PC-3 (cell line): ENCODE data around the gene KCNIP4. TPM values are rescaled to one million over a fixed set of nuclear protein-coding genes. Genes with fewer than 3 reads are reported as not detected.

Source experiments
- ATAC-seq: fragments of 200-7000 bp; cut with Tn5 transposase; 2 replicates; pipeline ENCODE4 v1.9.1; 2020; ENCODE audit warnings: mild to moderate bottlenecking, moderate library complexity
- BruUV-seq: library from RNA; stranded (reverse); fragments of 400-500 nt; replicated peaks from 2 replicates; lab custom pipeline; 2021; lab: Mats Ljungman, UMichigan
- CTCF ChIA-PET: fragments of 300-600 bp; sonication (Branson Sonifier 250); formaldehyde crosslinking; loops from one replicate; lab custom pipeline; 2022; ENCODE audit warnings: antibody characterized with exemption; lab: Charles Lee
- POLR2A ChIA-PET: fragments of 300-600 bp; sonication (Branson Sonifier 250); formaldehyde crosslinking; loops from one replicate; lab custom pipeline; 2022; ENCODE audit warnings: antibody characterized with exemption; ENCODE audit not compliant: unreplicated experiment; lab: Charles Lee
- DNase-seq: peaks from one replicate; pipeline ENCODE4 v3.0.0-alpha.2; 2015
- H2AFZ ChIP-seq: fragments of 300-600 bp; sonication (generic); 2 replicates; pipeline ENCODE4 v1.6.0; 2016; ENCODE audit warnings: antibody characterized with exemption, low read length
- H3F3A ChIP-seq: fragments of 300-600 bp; sonication (generic); one replicate; pipeline ENCODE4 v1.6.0; 2017; ENCODE audit warnings: antibody characterized with exemption, low read length, control low read depth, mild to moderate bottlenecking; ENCODE audit not compliant: unreplicated experiment
- H3K27ac ChIP-seq: fragments of 300-600 bp; sonication (generic); 2 replicates; pipeline ENCODE4 v1.5.1; 2016; ENCODE audit warnings: mild to moderate bottlenecking, low read length
- H3K27me3 ChIP-seq: fragments of 300-600 bp; sonication (generic); 2 replicates; pipeline ENCODE4 v1.6.1; 2016; ENCODE audit warnings: low read length, mixed read lengths
- H3K36me3 ChIP-seq: fragments of 300-600 bp; sonication (generic); 2 replicates; pipeline ENCODE4 v1.6.1; 2016; ENCODE audit warnings: low read depth, mixed run types, low read length, mixed read lengths
- H3K4me1 ChIP-seq: fragments of 300-600 bp; sonication (generic); 2 replicates; pipeline ENCODE4 v1.5.1; 2016; ENCODE audit warnings: low read length; ENCODE audit not compliant: insufficient read depth
- H3K4me2 ChIP-seq: fragments of 300-600 bp; sonication (generic); 2 replicates; pipeline ENCODE4 v1.6.0; 2016; ENCODE audit warnings: low read length
- H3K4me3 ChIP-seq: fragments of 300-600 bp; sonication (generic); 2 replicates; pipeline ENCODE4 v1.5.1; 2016; ENCODE audit warnings: mild to moderate bottlenecking, low read length, mixed read lengths
- H3K79me2 ChIP-seq: fragments of 300-600 bp; sonication (generic); 2 replicates; pipeline ENCODE4 v1.6.1; 2017; ENCODE audit warnings: low read length, mixed read lengths
- H3K9ac ChIP-seq: fragments of 300-600 bp; sonication (generic); 2 replicates; pipeline ENCODE4 v1.6.0; 2016; ENCODE audit warnings: mild to moderate bottlenecking, low read length
- H3K9me2 ChIP-seq: fragments of 300-600 bp; sonication (generic); replicated peaks from 2 replicates; pipeline ENCODE4 v1.6.1; 2016; ENCODE audit warnings: mixed run types, low read length, mixed read lengths
- H3K9me3 ChIP-seq: fragments of 300-600 bp; sonication (generic); 2 replicates; pipeline ENCODE4 v1.6.1; 2016; ENCODE audit warnings: low read length, mixed read lengths
- H4K20me1 ChIP-seq: fragments of 300-600 bp; sonication (generic); 2 replicates; pipeline ENCODE4 v1.6.1; 2016; ENCODE audit warnings: low read length, mixed read lengths
- CTCF ChIP-seq: fragments of 300-600 bp; sonication (generic); conservative IDR thresholded peaks from 2 replicates; pipeline ENCODE4 v1.5.1; 2017; ENCODE audit warnings: antibody characterized with exemption, low read depth, mild to moderate bottlenecking, low read length
- EZH2 ChIP-seq: fragments of 300-600 bp; sonication (generic); IDR thresholded peaks from one replicate; pipeline ENCODE4 v1.6.1; 2017; ENCODE audit warnings: antibody characterized with exemption, mild to moderate bottlenecking, low read length; ENCODE audit not compliant: unreplicated experiment
- EZH2phosphoT487 ChIP-seq: fragments of 300-600 bp; sonication (generic); IDR thresholded peaks from 2 replicates; pipeline ENCODE4 v1.6.1; 2018; ENCODE audit warnings: mild to moderate bottlenecking, antibody characterized with exemption, low read length, borderline replicate concordance
- intact Hi-C: fragments of 100-400 bp; cut with micrococcal nuclease; formaldehyde crosslinking; loops from 2 replicates; pipeline ENCODE4 v1.9.0; 2023
- total RNA-seq: library from RNA; depleted of rRNA; stranded (reverse); fragments of >200 nt; gene quantifications from 2 replicates; pipeline ENCODE4 v1.2.3, GENCODE V29; 2014

KCNIP4 gene
- total RNA-seq, 1 experiment from 2014 or later, result not detected

- Histone ChIP-seq H3K27me3 (peaks cover 5% of the 10 kb centered on the region; the same call in 1 of the 2 replicates), H3K36me3 (no peaks in the 10 kb centered on the region), H3K27ac (no peak overlapping the region), H3K9ac (no peak overlapping the region), H4K20me1 (no peaks in the 10 kb centered on the region), H3K79me2 (no peaks in the 10 kb centered on the region), H3K9me2 (no peaks in the 10 kb centered on the region), H2AFZ (no peak overlapping the region), H3K4me1 (no peaks in the 10 kb centered on the region), H3K4me3 (no peak overlapping the region), H3K4me2 (no peak overlapping the region), H3K9me3 (no peaks in the 10 kb centered on the region), H3F3A (no peaks in the 10 kb centered on the region)
- ATAC-seq (no peak), DNase-seq (no peak)
- no peak for TF ChIP-seq EZH2
- TF ChIP-seq CTCF, result no peak
- no peak for TF ChIP-seq EZH2phosphoT487
- POLR2A ChIA-PET, result no interaction called here
- CTCF ChIA-PET, result no interaction called here
- intact Hi-C loops, result no loop called here
- no TSS peak for BruUV-seq
These were observed 355.5 kb downstream of the KCNIP4 start for GRCh38 chr4:21592970-21593670.

GRCh38 chr4:21577056-21577455, 371.5 kb downstream of the KCNIP4 start:
- Histone ChIP-seq H2AFZ (no peak overlapping the region), H3K9ac (no peak overlapping the region), H3K27ac (no peak overlapping the region), H4K20me1 (no peaks in the 10 kb centered on the region), H3K27me3 (peaks cover 13% of the 10 kb centered on the region; the same call in 1 of the 2 replicates), H3F3A (no peaks in the 10 kb centered on the region), H3K4me3 (no peak overlapping the region), H3K79me2 (no peaks in the 10 kb centered on the region), H3K9me3 (no peaks in the 10 kb centered on the region), H3K36me3 (no peaks in the 10 kb centered on the region), H3K9me2 (no peaks in the 10 kb centered on the region), H3K4me1 (no peaks in the 10 kb centered on the region), H3K4me2 (no peak overlapping the region)
- ChIA-PET POLR2A (no interaction called here), CTCF (no interaction called here)
- intact Hi-C loops, result no loop called here
- no TSS peak for BruUV-seq
- TF ChIP-seq EZH2phosphoT487, result no peak
- TF ChIP-seq EZH2, result no peak
- TF ChIP-seq CTCF, result no peak
- DNase-seq (no peak), ATAC-seq (no peak)

- TF ChIP-seq EZH2phosphoT487 (no peak), EZH2 (no peak), CTCF (no peak)
- H3K9me3 ChIP-seq, result no peaks in the 10 kb centered on the region
- intact Hi-C loops, result no loop called here
- H3K4me2 ChIP-seq, result no peak overlapping the region
- no peak overlapping the region for H3K27ac ChIP-seq
- H3K79me2 ChIP-seq, result no peaks in the 10 kb centered on the region
- H3K27me3 ChIP-seq, result peaks cover 5% of the 10 kb centered on the region; the same call in 1 of the 2 replicates
- ATAC-seq (no peak), DNase-seq (no peak)
- ChIA-PET CTCF (no interaction called here), POLR2A (no interaction called here)
- BruUV-seq, result no TSS peak
- no peaks in the 10 kb centered on the region for H3K9me2 ChIP-seq
- H3K4me3 ChIP-seq, result no peak overlapping the region
- H2AFZ ChIP-seq, result no peak overlapping the region
- no peak overlapping the region for H3K9ac ChIP-seq
- no peaks in the 10 kb centered on the region for H4K20me1 ChIP-seq
- no peaks in the 10 kb centered on the region for H3F3A ChIP-seq
- H3K36me3 ChIP-seq, result no peaks in the 10 kb centered on the region
- H3K4me1 ChIP-seq, result no peaks in the 10 kb centered on the region
These were observed 377.5 kb downstream of the KCNIP4 start for GRCh38 chr4:21571100-21571499.
